ENCODE results near the gene TLR8. TPM values are rescaled to one million over a fixed set of nuclear protein-coding genes. Genes with fewer than 3 reads are reported as not detected.

Gene TLR8
- total and polyA plus RNA-seq, 2 of the 4 experiments (the other 2 are of a cell fraction), result not detected

- H3K27me3 ChIP-seq (ENCODE audit: control insufficient read depth, insufficient read depth, low read length), result 0 out of 2 replicates have a peak, but pooled peaks cover 2% of the 10 kb centered on the region
- H3K4me1 ChIP-seq (ENCODE audit: control insufficient read depth, insufficient read depth, low read length), result no peaks in the 10 kb centered on the region
- H3K4me2 ChIP-seq (ENCODE audit: low read depth, low read length), result no peak overlapping the region
- no peak overlapping the region for H2AFZ ChIP-seq (replicated peaks; ENCODE audit: low read length, poor library complexity)
- no peak overlapping the region for H2BK20ac ChIP-seq (ENCODE audit: low read depth, low read length)
- no TSS peak for BruUV-seq (replicated peaks)
- H3K9me1 ChIP-seq (ENCODE audit: insufficient read depth, low read length), result no peaks in the 10 kb centered on the region
- no peak overlapping the region for H2AK9ac ChIP-seq (replicated peaks; ENCODE audit: low read depth, low read length, poor library complexity)
- H2BK5ac ChIP-seq (ENCODE audit: low read depth, low read length, poor library complexity, severe bottlenecking), result no peak overlapping the region
- no peak overlapping the region for H3K56ac ChIP-seq (ENCODE audit: extremely low read depth, insufficient read depth, low read length)
- no peaks in the 10 kb centered on the region for H3K36me3 ChIP-seq (ENCODE audit: control insufficient read depth, insufficient read depth, low read length)
- in situ Hi-C loops (cut with MboI; ENCODE audit: low sequenced_read_pairs), result no loop called here
- ChIA-PET CTCF (no interaction called here), POLR2A (ENCODE audit: unreplicated experiment) (no interaction called here)
- no peaks in the 10 kb centered on the region for H3K9me3 ChIP-seq (ENCODE audit: control insufficient read depth, insufficient read depth, low read length)
- H2BK120ac ChIP-seq (ENCODE audit: low read depth, low read length), result no peak overlapping the region
- no peak overlapping the region for H4K8ac ChIP-seq (ENCODE audit: low read depth in 2 of 2, low read length in 2 of 2)
- no peaks in the 10 kb centered on the region for H4K20me1 ChIP-seq (ENCODE audit: insufficient read depth, low read length)
- H2BK15ac ChIP-seq (ENCODE audit: low read depth, low read length), result no peak overlapping the region
- DNase-seq, result no peak
- dilution Hi-C loops (cut with HindIII; ENCODE audit: low sequenced_read_pairs, unreplicated experiment), result no loop called here
- H3K4ac ChIP-seq (ENCODE audit: low read depth, low read length), result no peak overlapping the region
- no peak overlapping the region for H4K91ac ChIP-seq (ENCODE audit: insufficient read depth, low read depth, low read length)
- H4K5ac ChIP-seq (ENCODE audit: low read depth, low read length), result no peak overlapping the region
- TF ChIP-seq CHD1 (IDR thresholded peaks at IDR 0.05; ENCODE audit: low read depth, low read length) (no peak), RFX5 (IDR thresholded peaks at IDR 0.05; ENCODE audit: low read depth, low read length) (no peak), CEBPB (IDR thresholded peaks at IDR 0.05; ENCODE audit: low read depth, low read length) (no peak), CTCF (conservative IDR thresholded peaks at IDR 0.05; ENCODE audit: low read depth, low read length) (no peak), RAD21 (IDR thresholded peaks at IDR 0.05; ENCODE audit: low read length) (no peak)
- TF ChIP-seq, protein P1, sequence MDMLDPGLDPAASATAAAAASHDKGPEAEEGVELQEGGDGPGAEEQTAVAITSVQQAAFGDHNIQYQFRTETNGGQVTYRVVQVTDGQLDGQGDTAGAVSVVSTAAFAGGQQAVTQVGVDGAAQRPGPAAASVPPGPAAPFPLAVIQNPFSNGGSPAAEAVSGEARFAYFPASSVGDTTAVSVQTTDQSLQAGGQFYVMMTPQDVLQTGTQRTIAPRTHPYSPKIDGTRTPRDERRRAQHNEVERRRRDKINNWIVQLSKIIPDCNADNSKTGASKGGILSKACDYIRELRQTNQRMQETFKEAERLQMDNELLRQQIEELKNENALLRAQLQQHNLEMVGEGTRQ (IDR thresholded peaks at IDR 0.05; ENCODE audit: low read depth, low read length), result no peak
- H2AK5ac ChIP-seq (ENCODE audit: low read depth, low read length), result no peak overlapping the region
- H3K23ac ChIP-seq (ENCODE audit: low read depth, low read length), result no peak overlapping the region
- H3K4me3 ChIP-seq (ENCODE audit: insufficient read depth, low read depth, low read length), result no peak overlapping the region
- no CpG with 5 or more reads among the region's 1 CpG for WGBS, 2 experiments (ENCODE audit: extremely low coverage in 2 of 2, insufficient read length in 1 of 2)
- H3K9ac ChIP-seq (ENCODE audit: low read depth, low read length), result no peak overlapping the region
- no peak overlapping the region for H3K14ac ChIP-seq (replicated peaks; ENCODE audit: low read depth, low read length)
- no peak overlapping the region for H3K18ac ChIP-seq (ENCODE audit: low read depth, low read length)
- H3K79me1 ChIP-seq (ENCODE audit: low read depth in 1 of 2, low read length in 2 of 2), result no peaks in the 10 kb centered on the region
- intact Hi-C loops (cut with micrococcal nuclease), result no loop called here
- no peak for ATAC-seq (ENCODE audit: low read depth)
- H3K27ac ChIP-seq (ENCODE audit: insufficient read depth, low read length), result no peak overlapping the region
Measured at GRCh38 chrX:12878536-12878935, 27.9 kb upstream of the TLR8 start.

Data from IMR-90 (cell line).